Endothelial cell of umbilical vein (primary cell): ENCODE results near the gene SRP19. TPM values are rescaled to one million over a fixed set of nuclear protein-coding genes. Genes with fewer than 3 reads are reported as not detected.

ENCODE experiments used
- BruUV-seq: library from RNA; stranded (reverse); fragments of 400-500 nt; replicated peaks from 2 replicates; lab custom pipeline; 2021; lab: Mats Ljungman, UMichigan
- CTCF ChIA-PET: fragments of 300-600, 350-600 bp; sonication (Branson Sonifier 250); formaldehyde crosslinking; loops from one replicate; lab custom pipeline; 2021; ENCODE audit warnings: antibody characterized with exemption, inconsistent platforms; lab: Charles Lee
- POLR2A ChIA-PET: fragments of 300-600, 350-600 bp; sonication (Branson Sonifier 250); formaldehyde crosslinking; loops from one replicate; lab custom pipeline; 2021; ENCODE audit warnings: antibody characterized with exemption, inconsistent platforms; lab: Charles Lee
- DNase-seq: peaks from one replicate; pipeline ENCODE4 v3.0.0-alpha.2; 2011; ENCODE audit warnings: low read depth, low spot score
- FAIRE-seq: peaks from 2 replicates; lab custom pipeline; 2011; peaks lifted over from hg19 to GRCh38; lab: Jason Lieb, UNC
- H2AFZ ChIP-seq: 2 replicates; pipeline ENCODE4 v1.6.0; 2012; ENCODE audit warnings: low read depth, low read length, control low read depth, inconsistent platforms
- H3K27ac ChIP-seq: 2 replicates; pipeline ENCODE4 v1.5.1; 2011; ENCODE audit warnings: low read depth, mild to moderate bottlenecking, control low read depth, low read length, moderate library complexity; ENCODE audit not compliant: insufficient read depth
- H3K27me3 ChIP-seq, 2 experiments: 2 replicates each; pipeline versions ENCODE4 v1.6.0 to v1.6.1; 2011; ENCODE audit warnings: low read length in 2 of 2, mixed read lengths in 1 of 2; ENCODE audit not compliant: control insufficient read depth in 2 of 2, insufficient read depth in 2 of 2
- H3K36me3 ChIP-seq, 2 experiments: 2 replicates in 1 of 2; 3 replicates in 1 of 2; pipeline ENCODE4 v1.5.1; 2011; ENCODE audit warnings: low read length in 2 of 2, mild to moderate bottlenecking in 1 of 2, moderate library complexity in 1 of 2; ENCODE audit not compliant: control insufficient read depth in 2 of 2, insufficient read depth in 2 of 2; ENCODE audit errors: extremely low read depth in 1 of 2
- H3K4me1 ChIP-seq: 3 replicates; pipeline ENCODE4 v1.5.1; 2011; ENCODE audit warnings: mild to moderate bottlenecking, low read length; ENCODE audit not compliant: control insufficient read depth, insufficient read depth; ENCODE audit errors: extremely low read depth
- H3K4me2 ChIP-seq: 2 replicates; pipeline ENCODE4 v1.6.1; 2011; ENCODE audit warnings: low read length, control low read depth, mixed read lengths; ENCODE audit not compliant: insufficient read depth
- H3K4me3 ChIP-seq, 3 experiments: fragments of 200-600 bp in 1 of 3; sonication (generic), shearing (Covaris generic) in 1 of 3; replicated peaks in 1 of 3; 2 replicates each; pipeline ENCODE4 v1.5.1; 2011 to 2016; ENCODE audit warnings: control low read depth in 3 of 3, low read length in 3 of 3, mild to moderate bottlenecking in 2 of 3, inconsistent platforms in 1 of 3, low read depth in 1 of 3, moderate library complexity in 1 of 3; ENCODE audit not compliant: insufficient read depth in 1 of 3
- H3K79me2 ChIP-seq: 2 replicates; pipeline ENCODE4 v1.6.0; 2012; ENCODE audit warnings: low read length, inconsistent platforms; ENCODE audit not compliant: control insufficient read depth, insufficient read depth
- H3K9ac ChIP-seq: replicated peaks from 2 replicates; pipeline ENCODE3; 2011; ENCODE audit warnings: low read length, control low read depth; ENCODE audit not compliant: insufficient read depth; ENCODE audit errors: extremely low read depth
- H3K9me1 ChIP-seq: replicated peaks from 3 replicates; pipeline ENCODE4 v1.6.0; 2011; ENCODE audit warnings: mild to moderate bottlenecking, low read length; ENCODE audit not compliant: control insufficient read depth, insufficient read depth; ENCODE audit errors: extremely low read depth
- H3K9me3 ChIP-seq: replicated peaks from 2 replicates; pipeline ENCODE4 v1.5.1; 2012; ENCODE audit warnings: low read length, inconsistent platforms; ENCODE audit not compliant: control insufficient read depth, insufficient read depth
- H4K20me1 ChIP-seq: replicated peaks from 2 replicates; pipeline ENCODE3; 2011; ENCODE audit warnings: mild to moderate bottlenecking, low read length; ENCODE audit not compliant: control insufficient read depth, insufficient read depth; ENCODE audit errors: extremely low read depth
- EZH2 ChIP-seq: IDR thresholded peaks from 2 replicates; pipeline ENCODE4 v1.6.1; 2012; ENCODE audit warnings: borderline replicate concordance, low read depth, mild to moderate bottlenecking, moderate library complexity, low read length, inconsistent platforms; ENCODE audit not compliant: severe bottlenecking
- GATA2 ChIP-seq: IDR thresholded peaks from 2 replicates; pipeline ENCODE4 v1.7.0; 2011; ENCODE audit warnings: low read depth, mild to moderate bottlenecking, moderate library complexity, mixed read lengths, low read length; ENCODE audit not compliant: insufficient read length, insufficient read depth
- JUN ChIP-seq: IDR thresholded peaks from 2 replicates; pipeline ENCODE4 v1.6.1; 2011; ENCODE audit warnings: borderline replicate concordance, low read depth; ENCODE audit not compliant: insufficient read length, insufficient read depth
- POLR2A ChIP-seq: IDR thresholded peaks from 2 replicates; pipeline ENCODE4 v1.6.1; 2012; ENCODE audit warnings: low read depth, mild to moderate bottlenecking, control low read depth, low read length
- POLR2AphosphoS5 ChIP-seq: IDR thresholded peaks from 2 replicates; pipeline ENCODE4 v1.6.1; 2012; ENCODE audit warnings: low read depth, mild to moderate bottlenecking, control low read depth, low read length, moderate library complexity; ENCODE audit not compliant: insufficient read depth
- dilution Hi-C: fragments of 300-500 bp; cut with MboI; formaldehyde crosslinking; loops from one replicate; pipeline ENCODE4 v1.15.0; 2019; ENCODE audit warnings: low sequenced_read_pairs; ENCODE audit not compliant: extremely low pct_ligation_motif_present
- intact Hi-C: fragments of 100-400 bp; cut with micrococcal nuclease; formaldehyde crosslinking; loops from one replicate; pipeline ENCODE4 v1.10.0; 2022
- polyA plus RNA-seq, 4 experiments: library from polyadenylated mRNA; depleted of rRNA in 3 of 4; stranded (reverse) in 3 of 4; unstranded in 1 of 4; fragments of >200 nt; gene quantifications; 2 replicates each; pipeline versions ENCODE4 v1.2.1 to v1.2.3, GENCODE V29; 2011 to 2012; ENCODE audit warnings: missing spikeins in 1 of 4
- total RNA-seq: library from RNA; stranded (reverse); gene quantifications from 2 replicates; pipeline ENCODE4 v1.2.3, GENCODE V29; 2021
- TF ChIP-seq, protein P1 (sequence below): IDR thresholded peaks from 2 replicates; pipeline ENCODE4 v1.6.1; 2011; ENCODE audit not compliant: insufficient read depth, insufficient read length
- TF ChIP-seq, protein P2 (sequence below), 2 donors: IDR thresholded peaks; 1 replicate in 1 of 2; 2 replicates in 1 of 2; pipeline ENCODE4 v1.5.1; 2011; ENCODE audit warnings: low read length in 2 of 2, mild to moderate bottlenecking in 2 of 2, moderate library complexity in 2 of 2, control low read depth in 1 of 2, inconsistent platforms in 1 of 2, low read depth in 1 of 2; ENCODE audit not compliant: insufficient read depth in 1 of 2; ENCODE audit errors: extremely low read depth in 1 of 2

The SRP19 gene
- total and polyA plus RNA-seq, 2 donors (not counting 3 experiments of a cell fraction or from before 2014, with no cell fraction given) = 28.6 to 69.4 TPM

DNA sequence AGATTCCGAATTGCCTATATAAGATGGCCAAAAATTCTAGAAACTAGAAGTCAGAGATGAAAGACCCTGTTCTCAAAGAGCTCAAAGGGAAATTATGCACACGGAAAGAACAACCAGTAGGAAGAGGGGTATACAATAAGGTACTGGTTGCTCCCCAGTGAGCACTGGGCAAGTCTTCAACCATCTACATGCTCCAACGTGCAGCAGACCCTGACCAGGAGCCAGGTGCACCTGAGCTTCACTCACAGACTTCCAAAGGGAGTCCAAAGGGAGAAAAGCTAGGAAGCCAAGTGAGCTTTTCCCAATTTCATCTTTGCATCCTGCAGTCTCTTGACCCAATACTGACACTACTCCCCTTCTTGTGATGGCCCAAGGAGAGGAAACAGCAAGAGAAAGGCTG is 57.0 kb downstream of the SRP19 start:
- Histone ChIP-seq H3K36me3 (peaks cover 9 to 11% of the 10 kb centered on the region in 2 experiments), H3K27me3 (no peaks in the 10 kb centered on the region), H3K4me1 (peaks cover 8% of the 10 kb centered on the region), H4K20me1 (no peaks in the 10 kb centered on the region), H3K79me2 (peaks cover 62% of the 10 kb centered on the region), H3K9ac (no peak overlapping the region), H3K4me2 (no peak overlapping the region), H3K9me3 (no peaks in the 10 kb centered on the region), H2AFZ (no peak overlapping the region), H3K9me1 (no peaks in the 10 kb centered on the region), H3K4me3 (no peak overlapping the region), H3K27ac (no peak overlapping the region)
- ChIA-PET POLR2A (no interaction called here), CTCF (interaction anchor here (0.8 kb wide), 1 partner anchor 70 kb away, joined by 3 read pairs; no protein-coding TSS in a partner anchor)
- dilution Hi-C loops = no loop called here
- BruUV-seq = no TSS peak
- DNase-seq (no peak), FAIRE-seq (no peak)
- intact Hi-C loops = no loop called here
- TF ChIP-seq JUN (no peak), POLR2A (no peak), POLR2AphosphoS5 (no peak), GATA2 (no peak), EZH2 (no peak)
- TF ChIP-seq, protein P1, sequence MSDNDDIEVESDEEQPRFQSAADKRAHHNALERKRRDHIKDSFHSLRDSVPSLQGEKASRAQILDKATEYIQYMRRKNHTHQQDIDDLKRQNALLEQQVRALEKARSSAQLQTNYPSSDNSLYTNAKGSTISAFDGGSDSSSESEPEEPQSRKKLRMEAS = no peak
- TF ChIP-seq, protein P2, sequence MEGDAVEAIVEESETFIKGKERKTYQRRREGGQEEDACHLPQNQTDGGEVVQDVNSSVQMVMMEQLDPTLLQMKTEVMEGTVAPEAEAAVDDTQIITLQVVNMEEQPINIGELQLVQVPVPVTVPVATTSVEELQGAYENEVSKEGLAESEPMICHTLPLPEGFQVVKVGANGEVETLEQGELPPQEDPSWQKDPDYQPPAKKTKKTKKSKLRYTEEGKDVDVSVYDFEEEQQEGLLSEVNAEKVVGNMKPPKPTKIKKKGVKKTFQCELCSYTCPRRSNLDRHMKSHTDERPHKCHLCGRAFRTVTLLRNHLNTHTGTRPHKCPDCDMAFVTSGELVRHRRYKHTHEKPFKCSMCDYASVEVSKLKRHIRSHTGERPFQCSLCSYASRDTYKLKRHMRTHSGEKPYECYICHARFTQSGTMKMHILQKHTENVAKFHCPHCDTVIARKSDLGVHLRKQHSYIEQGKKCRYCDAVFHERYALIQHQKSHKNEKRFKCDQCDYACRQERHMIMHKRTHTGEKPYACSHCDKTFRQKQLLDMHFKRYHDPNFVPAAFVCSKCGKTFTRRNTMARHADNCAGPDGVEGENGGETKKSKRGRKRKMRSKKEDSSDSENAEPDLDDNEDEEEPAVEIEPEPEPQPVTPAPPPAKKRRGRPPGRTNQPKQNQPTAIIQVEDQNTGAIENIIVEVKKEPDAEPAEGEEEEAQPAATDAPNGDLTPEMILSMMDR (IDR thresholded peaks at IDR 0.05; ENCODE audit: extremely low read depth in 1 of 2, insufficient read depth in 1 of 2, low read depth in 1 of 2, low read length in 2 of 2) = no peak
